H1 (cell line): ENCODE results near the gene TRDMT1. TPM values are rescaled to one million over a fixed set of nuclear protein-coding genes. Genes with fewer than 3 reads are reported as not detected.

Experiments
- CHD2 ChIP-seq: IDR thresholded peaks from 2 replicates; pipeline ENCODE4 v1.6.1; 2012; ENCODE audit warnings: low read length, improper control_type of control experiment
- KDM4A ChIP-seq: IDR thresholded peaks from one replicate; pipeline ENCODE4 v1.7.1; 2012; ENCODE audit warnings: low read depth, mild to moderate bottlenecking, moderate library complexity, low read length, inconsistent platforms; ENCODE audit not compliant: severe bottlenecking
- RBBP5 ChIP-seq: IDR thresholded peaks from 2 replicates; pipeline ENCODE4 v1.7.1; 2012; ENCODE audit warnings: low read depth, mild to moderate bottlenecking, inconsistent platforms, low read length, moderate library complexity, borderline replicate concordance
- polyA plus RNA-seq, 7 experiments: library from polyadenylated mRNA; depleted of rRNA in 3 of 7; stranded (reverse) in 5 of 7; unstranded in 2 of 7; fragments of >200 nt in 5 of 7; fragments of 200-250 nt in 2 of 7; gene quantifications; 1 replicate in 5 of 7; 2 replicates in 1 of 7; 4 replicates in 1 of 7; pipeline versions ENCODE4 v1.2.1 to v1.2.3, GENCODE V29; 2011 to 2013; ENCODE audit warnings: missing spikeins in 2 of 7, mixed read lengths in 2 of 7
- total RNA-seq: library from RNA; stranded (reverse); fragmentation: NEBNext Ultra II Directional; extraction: Animal tissue kit (Norgen Biotek cat#: 25700); gene quantifications from 2 replicates; pipeline ENCODE4 v1.2.1, GENCODE V29; 2021
- TF ChIP-seq, protein P1 (sequence below): IDR thresholded peaks from 2 replicates; pipeline ENCODE4 v1.6.1; 2011; ENCODE audit warnings: low read length, improper control_type of control experiment

TRDMT1 gene
- total and polyA plus RNA-seq, 2 of the 8 experiments (the other 6 are each of a cell fraction or from before 2014, with no cell fraction given): 7.4 to 21.4 TPM

DNA sequence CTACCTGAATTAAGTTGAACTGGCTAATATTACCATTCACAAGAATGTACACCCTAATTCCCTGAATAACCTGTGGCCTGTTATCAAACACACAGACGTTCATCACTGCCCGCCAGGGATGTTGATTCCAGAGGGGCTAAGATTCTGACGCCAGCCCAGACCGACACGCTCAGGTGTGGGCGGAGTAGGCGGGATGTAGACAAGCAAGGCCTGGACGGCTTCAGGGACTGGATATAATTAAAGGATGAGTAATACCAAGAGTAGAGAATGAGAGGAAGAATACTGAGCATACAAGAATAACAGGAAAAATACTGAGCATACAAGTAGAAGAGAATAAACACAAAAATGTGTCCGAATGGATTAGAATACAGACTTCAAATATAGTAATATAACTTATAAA lies 100.9 kb downstream of the TRDMT1 start (continued):
- TF ChIP-seq, protein P1, sequence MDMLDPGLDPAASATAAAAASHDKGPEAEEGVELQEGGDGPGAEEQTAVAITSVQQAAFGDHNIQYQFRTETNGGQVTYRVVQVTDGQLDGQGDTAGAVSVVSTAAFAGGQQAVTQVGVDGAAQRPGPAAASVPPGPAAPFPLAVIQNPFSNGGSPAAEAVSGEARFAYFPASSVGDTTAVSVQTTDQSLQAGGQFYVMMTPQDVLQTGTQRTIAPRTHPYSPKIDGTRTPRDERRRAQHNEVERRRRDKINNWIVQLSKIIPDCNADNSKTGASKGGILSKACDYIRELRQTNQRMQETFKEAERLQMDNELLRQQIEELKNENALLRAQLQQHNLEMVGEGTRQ: no peak
- no peak for TF ChIP-seq CHD2
- TF ChIP-seq RBBP5: no peak
- no peak for TF ChIP-seq KDM4A
